B cell (primary cell): ENCODE measurements around the gene FAR1. TPM values are rescaled to one million over a fixed set of nuclear protein-coding genes. Genes with fewer than 3 reads are reported as not detected.

ENCODE experiments used
- ATAC-seq: fragments of 200-7000 bp; cut with Tn5 transposase; one replicate; pipeline ENCODE4 v1.10.0; 2021; ENCODE audit warnings: low read depth, mild to moderate bottlenecking, moderate number of reproducible peaks, moderate library complexity
- CTCF ChIA-PET: fragments of 350-600 bp; sonication (Branson Sonifier 250); formaldehyde crosslinking; loops from one replicate; lab custom pipeline; 2021; ENCODE audit warnings: antibody characterized with exemption, inconsistent platforms; lab: Charles Lee
- POLR2A ChIA-PET: fragments of 350-600 bp; sonication (Branson Sonifier 250); formaldehyde crosslinking; loops from one replicate; lab custom pipeline; 2021; ENCODE audit warnings: antibody characterized with exemption; lab: Charles Lee
- DNase-seq: peaks from one replicate; pipeline ENCODE4 v3.0.0; 2013
- H2AFZ ChIP-seq: 2 replicates; pipeline ENCODE4 v1.6.1; 2012; ENCODE audit warnings: mild to moderate bottlenecking, low read depth, low read length; ENCODE audit not compliant: insufficient read depth, poor library complexity, severe bottlenecking
- H3K27ac ChIP-seq, 2 donors: 1 replicate in 1 of 2; 2 replicates in 1 of 2; pipeline ENCODE4 v1.5.1; 2012 to 2013; ENCODE audit warnings: low read length in 2 of 2, mild to moderate bottlenecking in 2 of 2, moderate library complexity in 1 of 2
- H3K27me3 ChIP-seq, 4 experiments: fragments of 200-600 bp in 1 of 4; sonication (generic) in 1 of 4; replicated peaks in 1 of 4; 1 replicate in 2 of 4; 2 replicates in 2 of 4; pipeline versions ENCODE4 v1.6.1 to v1.7.0; 2013 to 2016; ENCODE audit warnings: low read length in 3 of 4, mild to moderate bottlenecking in 2 of 4, mixed read lengths in 1 of 4, moderate library complexity in 1 of 4; ENCODE audit not compliant: insufficient read depth in 4 of 4, control insufficient read depth in 3 of 4; ENCODE audit errors: control extremely low read depth in 1 of 4
- H3K36me3 ChIP-seq, 2 experiments: replicated peaks in 1 of 2; 1 replicate in 1 of 2; 2 replicates in 1 of 2; pipeline versions ENCODE4 v1.6.1 to v1.7.1; 2013; ENCODE audit warnings: low read length in 1 of 2; ENCODE audit not compliant: insufficient read depth in 2 of 2, control insufficient read depth in 1 of 2; ENCODE audit errors: control extremely low read depth in 1 of 2, extremely low read depth in 1 of 2
- H3K4me1 ChIP-seq, 2 donors: fragments of 200-600 bp in 1 of 2; sonication (generic) in 1 of 2; 1 replicate in 1 of 2; 2 replicates in 1 of 2; pipeline versions ENCODE4 v1.5.1 to v1.6.1; 2013 to 2017; ENCODE audit warnings: low read length in 2 of 2; ENCODE audit not compliant: control insufficient read depth in 2 of 2, insufficient read depth in 2 of 2
- H3K4me2 ChIP-seq: replicated peaks from 2 replicates; pipeline ENCODE3; 2012; ENCODE audit warnings: mild to moderate bottlenecking, low read depth, low read length; ENCODE audit not compliant: poor library complexity, severe bottlenecking
- H3K4me3 ChIP-seq, 5 experiments: fragments of 200-600 bp in 1 of 5; sonication (generic) in 1 of 5; 1 replicate in 3 of 5; 2 replicates in 2 of 5; pipeline versions ENCODE4 v1.5.1 to v1.7.0; 2011 to 2016; ENCODE audit warnings: low read length in 4 of 5, mild to moderate bottlenecking in 4 of 5, low read depth in 2 of 5, control low read depth in 1 of 5, moderate library complexity in 1 of 5; ENCODE audit not compliant: insufficient read depth in 1 of 5; ENCODE audit errors: control extremely low read depth in 1 of 5, extremely low read depth in 1 of 5
- H3K79me2 ChIP-seq: fragments of 200-600 bp; sonication (generic); one replicate; pipeline ENCODE4 v1.6.0; 2016; ENCODE audit warnings: low read length; ENCODE audit not compliant: control insufficient read depth, insufficient read depth
- H3K9ac ChIP-seq: fragments of 200-600 bp; sonication (generic); 2 replicates; pipeline ENCODE4 v1.6.1; 2017; ENCODE audit warnings: mild to moderate bottlenecking, low read length, moderate library complexity
- H3K9me3 ChIP-seq, 3 donors: one replicate each; pipeline versions ENCODE4 v1.6.1 to v1.7.1; 2013; ENCODE audit warnings: low read length in 2 of 3; ENCODE audit not compliant: control insufficient read depth in 2 of 3, insufficient read depth in 1 of 3; ENCODE audit errors: control extremely low read depth in 1 of 3
- H4K20me1 ChIP-seq: 2 replicates; pipeline ENCODE4 v1.6.0; 2012; ENCODE audit warnings: mild to moderate bottlenecking, low read length; ENCODE audit not compliant: insufficient read depth, control insufficient read depth, poor library complexity, severe bottlenecking
- H3K27ac Mint-ChIP-seq: one replicate; pipeline ENCODE4 v1.8.0; 2021; ENCODE audit warnings: mixed read lengths
- H3K27me3 Mint-ChIP-seq: one replicate; pipeline ENCODE4 v1.8.0; 2021; ENCODE audit warnings: mixed read lengths
- H3K4me1 Mint-ChIP-seq: one replicate; pipeline ENCODE4 v1.8.0; 2021; ENCODE audit warnings: mixed read lengths
- H3K4me3 Mint-ChIP-seq: one replicate; pipeline ENCODE4 v1.8.0; 2021; ENCODE audit warnings: mixed read lengths
- H3K9me3 Mint-ChIP-seq: one replicate; pipeline ENCODE4 v1.8.0; 2022; ENCODE audit warnings: mixed read lengths; ENCODE audit not compliant: insufficient read depth
- EZH2 ChIP-seq: IDR thresholded peaks from 2 replicates; pipeline ENCODE4 v1.6.1; 2012; ENCODE audit warnings: borderline replicate concordance, low read depth, mild to moderate bottlenecking, moderate library complexity, low read length; ENCODE audit not compliant: insufficient read depth, poor library complexity, severe bottlenecking
- WGBS: methylation state at CpG from one replicate; pipeline ENCODE4 v1.1.5; 2013; ENCODE audit warnings: missing lambda C conversion rate; ENCODE audit not compliant: insufficient coverage; 5-methylcytosine and 5-hydroxymethylcytosine counted together
- intact Hi-C: fragments of 100-400 bp; cut with micrococcal nuclease; formaldehyde crosslinking; loops from one replicate; pipeline ENCODE4 v1.10.0; 2022
- polyA plus RNA-seq: library from polyadenylated mRNA; depleted of rRNA; stranded (reverse); fragments of >200 nt; gene quantifications from 2 replicates; pipeline ENCODE4 v1.2.3, GENCODE V29; 2012
- total RNA-seq, 2 donors: library from RNA; stranded (reverse); fragments of 120-200 nt in 1 of 2; gene quantifications; 1 replicate in 1 of 2; 2 replicates in 1 of 2; pipeline versions ENCODE4 v1.2.3 to v1.2.4, GENCODE V29; 2013 to 2022
- TF ChIP-seq, protein P1 (sequence below): fragments of 200-600 bp; IDR thresholded peaks from one replicate; pipeline ENCODE4 v1.8.0; 2022; ENCODE audit warnings: antibody characterized with exemption, mild to moderate bottlenecking

FAR1 gene
- total and polyA plus RNA-seq, 2 donors (not counting 1 experiment from before 2014, with no cell fraction given) = 8.1 to 44.8 TPM

DNA sequence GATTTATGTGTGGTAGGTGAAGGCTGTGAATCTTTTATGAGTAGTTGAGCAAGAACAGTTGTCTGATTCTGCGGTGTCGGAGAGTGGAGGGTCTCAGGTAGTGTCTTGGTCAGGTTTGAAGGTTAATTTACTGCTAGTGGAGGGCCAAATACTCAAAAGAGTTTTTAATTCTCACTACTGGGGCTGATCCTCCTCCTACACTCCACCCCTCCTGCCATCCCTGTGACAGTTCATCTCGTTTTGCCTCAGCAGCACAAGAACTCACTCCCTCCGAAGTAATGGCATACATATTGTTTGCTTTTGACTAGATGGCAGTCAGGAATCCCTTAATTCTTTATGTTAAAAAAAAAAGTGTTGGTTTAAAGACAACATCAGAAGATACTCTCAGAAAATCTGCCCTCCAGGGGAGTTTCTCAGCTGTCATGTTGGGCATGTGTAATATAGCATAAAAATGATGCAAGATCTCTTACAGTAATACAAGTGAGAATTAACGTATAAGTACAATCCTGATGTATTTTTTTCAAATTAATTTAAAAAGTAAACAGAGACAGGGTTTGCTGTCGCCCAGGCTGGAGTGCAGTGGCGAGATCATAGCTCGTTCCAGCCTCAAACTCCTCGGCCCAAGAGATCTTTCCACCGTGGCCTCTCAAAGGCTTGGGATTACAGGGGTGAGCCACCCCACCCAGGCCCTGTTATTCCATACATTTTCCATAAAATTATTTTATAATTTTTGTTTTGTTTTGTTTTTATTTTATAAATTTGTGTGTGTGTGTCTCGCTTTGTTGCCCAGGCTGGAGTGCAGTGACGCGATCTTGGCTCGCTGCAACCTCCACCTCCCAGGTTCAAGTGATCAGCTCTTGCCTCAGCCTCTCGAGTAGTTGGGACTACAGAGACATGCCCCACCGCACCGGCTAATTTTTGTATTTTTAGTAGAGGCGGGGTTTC, 1.3 kb downstream of the FAR1 start:
- Histone ChIP-seq H3K9ac (peak overlapping the region; percentile 87), H2AFZ (peak overlapping the region; percentile 95)
- DNase-seq = no peak

More for the DNA sequence above, 1.3 kb downstream of the FAR1 start:
- H3K27me3 Mint-ChIP-seq = no peaks in the 10 kb centered on the region
- H3K4me3 Mint-ChIP-seq = peak overlapping the region; percentile 96
- peaks cover 23% of the 10 kb centered on the region for H4K20me1 ChIP-seq
- TF ChIP-seq, protein P1, sequence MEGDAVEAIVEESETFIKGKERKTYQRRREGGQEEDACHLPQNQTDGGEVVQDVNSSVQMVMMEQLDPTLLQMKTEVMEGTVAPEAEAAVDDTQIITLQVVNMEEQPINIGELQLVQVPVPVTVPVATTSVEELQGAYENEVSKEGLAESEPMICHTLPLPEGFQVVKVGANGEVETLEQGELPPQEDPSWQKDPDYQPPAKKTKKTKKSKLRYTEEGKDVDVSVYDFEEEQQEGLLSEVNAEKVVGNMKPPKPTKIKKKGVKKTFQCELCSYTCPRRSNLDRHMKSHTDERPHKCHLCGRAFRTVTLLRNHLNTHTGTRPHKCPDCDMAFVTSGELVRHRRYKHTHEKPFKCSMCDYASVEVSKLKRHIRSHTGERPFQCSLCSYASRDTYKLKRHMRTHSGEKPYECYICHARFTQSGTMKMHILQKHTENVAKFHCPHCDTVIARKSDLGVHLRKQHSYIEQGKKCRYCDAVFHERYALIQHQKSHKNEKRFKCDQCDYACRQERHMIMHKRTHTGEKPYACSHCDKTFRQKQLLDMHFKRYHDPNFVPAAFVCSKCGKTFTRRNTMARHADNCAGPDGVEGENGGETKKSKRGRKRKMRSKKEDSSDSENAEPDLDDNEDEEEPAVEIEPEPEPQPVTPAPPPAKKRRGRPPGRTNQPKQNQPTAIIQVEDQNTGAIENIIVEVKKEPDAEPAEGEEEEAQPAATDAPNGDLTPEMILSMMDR = no peak
- no peak for TF ChIP-seq EZH2
- no peak for ATAC-seq
- H3K27ac Mint-ChIP-seq = peak overlapping the region; percentile 89
- peaks cover 0 to 3% (median 0%) of the 10 kb centered on the region in 3 donors for H3K9me3 ChIP-seq
- H3K27ac ChIP-seq = peak overlapping the region; percentile 49 to 74
- WGBS = 98% methylated on average over 7 of the region's 18 CpGs
- H3K4me1 ChIP-seq = peaks cover 16 to 24% of the 10 kb centered on the region in 2 donors
- ChIA-PET CTCF (interaction anchor here (0.5 to 0.7 kb wide), 2 partner anchors 14 to 16 kb away, joined by 3 read pairs; no protein-coding TSS in a partner anchor), POLR2A (no interaction called here)
- no peaks in the 10 kb centered on the region for H3K27me3 ChIP-seq
- peak overlapping the region; percentile 69 to 92 (median 80) for H3K4me3 ChIP-seq
- H3K4me2 ChIP-seq = peak overlapping the region; percentile 97
- no peaks in the 10 kb centered on the region for H3K9me3 Mint-ChIP-seq
- H3K79me2 ChIP-seq = peaks cover 65% of the 10 kb centered on the region
- no peaks in the 10 kb centered on the region for H3K36me3 ChIP-seq
- H3K4me1 Mint-ChIP-seq = peaks cover 46% of the 10 kb centered on the region
- intact Hi-C loops = loop anchor here (5.0 kb wide), 1 partner anchor 1237 kb away; no protein-coding TSS in a partner anchor
